GM18858 (cell line): ENCODE measurements around the gene GNA15.
"Not testable (repeated sequence)": the region's sequence is repeated elsewhere in the genome, so short reads cannot be mapped to it uniquely, and the experiment has no call there.

Experiments
- ATAC-seq: cut with Tn5 transposase; IDR thresholded peaks from one replicate; pipeline ENCODE4 v1.9.1; 2021; ENCODE audit not compliant: unreplicated experiment

The GNA15 gene

DNA sequence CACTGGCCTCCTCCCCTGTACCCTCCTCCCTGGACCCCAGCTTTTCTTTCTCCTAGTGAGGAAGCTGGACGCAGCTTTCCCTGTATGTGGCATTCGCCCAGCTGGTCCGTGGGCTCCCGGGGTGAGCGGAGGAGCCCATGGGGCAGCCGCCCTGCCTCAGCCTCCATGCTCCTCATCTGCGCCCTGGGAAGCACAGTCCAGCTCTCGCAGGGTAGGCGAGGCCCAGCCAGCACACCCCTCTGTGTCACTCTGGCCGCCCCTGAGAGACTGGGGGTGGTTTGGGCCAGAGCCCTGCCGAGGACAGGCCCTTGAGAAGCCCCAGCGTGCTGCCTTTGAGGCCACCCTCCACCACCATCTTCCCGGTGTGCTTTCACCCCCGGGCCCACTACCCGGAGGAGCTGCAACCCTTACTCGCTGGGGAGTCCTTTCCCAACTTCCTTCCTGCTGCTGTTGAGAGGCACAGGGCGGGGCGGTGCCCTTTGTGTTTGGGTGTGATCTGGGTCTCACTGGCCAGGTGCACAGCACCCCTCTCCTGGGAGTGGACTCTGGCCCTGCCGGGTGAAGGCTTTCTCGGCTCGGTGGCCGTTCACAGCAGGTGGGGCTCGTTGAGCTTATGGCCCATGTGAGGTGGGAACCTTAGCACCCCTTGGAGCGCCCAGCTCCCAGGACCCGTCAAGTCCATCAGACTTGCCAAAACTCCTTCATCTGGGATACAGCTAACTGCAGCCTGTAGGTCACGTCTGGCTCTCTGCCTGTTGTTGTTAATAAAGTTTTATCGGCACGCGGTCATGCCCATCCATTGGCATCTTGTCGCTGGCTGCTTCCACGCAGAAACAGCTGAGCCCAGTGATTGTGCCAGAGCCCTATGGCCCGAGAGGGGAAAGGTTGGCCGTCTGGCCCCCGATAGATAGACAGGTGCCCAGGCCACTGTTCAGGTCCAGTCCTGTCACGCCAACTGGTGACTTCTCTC is 53.1 kb downstream of the GNA15 start:
- ATAC-seq: no peak

DNA sequence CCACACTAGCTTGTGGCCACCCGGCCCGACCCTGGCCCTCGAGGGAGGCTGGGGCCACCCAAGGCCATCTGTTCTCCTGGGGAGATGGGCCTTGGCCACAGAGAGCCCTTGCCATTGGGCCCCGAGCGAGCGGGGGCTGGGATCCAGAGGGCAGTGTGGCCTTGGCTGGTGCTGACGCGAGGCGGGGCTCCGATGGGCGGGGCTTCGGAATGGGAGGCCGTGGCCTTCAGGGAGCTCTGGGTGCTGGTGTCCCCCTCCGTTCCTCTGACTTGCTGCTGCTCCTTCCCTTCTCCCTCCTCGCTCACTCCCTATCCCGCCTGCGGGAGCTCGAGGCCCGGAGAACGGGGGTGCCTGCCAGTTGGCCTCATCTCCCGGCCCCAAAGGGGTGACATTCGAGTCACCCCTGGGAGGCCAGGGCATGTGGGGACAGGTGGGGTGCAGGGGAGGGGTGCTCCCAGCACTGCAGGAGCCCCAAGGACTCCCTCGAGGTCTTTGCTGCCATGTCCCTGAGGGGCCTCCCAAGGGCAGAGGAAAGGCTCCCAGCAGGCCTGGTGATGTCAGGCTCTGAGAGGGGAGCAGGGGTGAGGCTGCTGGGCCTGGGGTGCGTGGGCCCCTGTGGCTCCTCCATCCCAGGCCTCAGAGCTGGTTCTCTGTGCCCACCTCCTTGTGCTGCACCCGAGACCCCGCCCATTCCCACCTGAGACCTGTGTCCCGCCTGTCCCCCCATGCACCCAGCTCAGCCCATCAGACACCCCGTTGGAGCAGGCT is 54.1 kb downstream of the GNA15 start:
- no peak for ATAC-seq

DNA sequence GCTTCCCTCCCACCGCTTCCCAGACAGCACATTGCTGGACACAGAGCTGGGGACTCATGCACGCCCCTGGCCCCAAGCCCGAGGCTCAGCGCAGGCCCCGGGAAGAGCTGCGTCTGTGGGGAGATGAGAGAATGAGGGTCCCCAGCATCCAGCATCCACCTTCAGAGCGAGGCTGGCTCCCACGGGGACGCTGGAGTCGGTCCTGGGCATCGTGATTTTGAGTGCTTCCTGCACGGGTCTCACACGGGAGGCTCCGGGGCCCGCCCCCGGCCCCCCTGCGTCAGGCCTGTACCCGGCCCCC is 54.6 kb downstream of the GNA15 start:
- no peak for ATAC-seq

DNA sequence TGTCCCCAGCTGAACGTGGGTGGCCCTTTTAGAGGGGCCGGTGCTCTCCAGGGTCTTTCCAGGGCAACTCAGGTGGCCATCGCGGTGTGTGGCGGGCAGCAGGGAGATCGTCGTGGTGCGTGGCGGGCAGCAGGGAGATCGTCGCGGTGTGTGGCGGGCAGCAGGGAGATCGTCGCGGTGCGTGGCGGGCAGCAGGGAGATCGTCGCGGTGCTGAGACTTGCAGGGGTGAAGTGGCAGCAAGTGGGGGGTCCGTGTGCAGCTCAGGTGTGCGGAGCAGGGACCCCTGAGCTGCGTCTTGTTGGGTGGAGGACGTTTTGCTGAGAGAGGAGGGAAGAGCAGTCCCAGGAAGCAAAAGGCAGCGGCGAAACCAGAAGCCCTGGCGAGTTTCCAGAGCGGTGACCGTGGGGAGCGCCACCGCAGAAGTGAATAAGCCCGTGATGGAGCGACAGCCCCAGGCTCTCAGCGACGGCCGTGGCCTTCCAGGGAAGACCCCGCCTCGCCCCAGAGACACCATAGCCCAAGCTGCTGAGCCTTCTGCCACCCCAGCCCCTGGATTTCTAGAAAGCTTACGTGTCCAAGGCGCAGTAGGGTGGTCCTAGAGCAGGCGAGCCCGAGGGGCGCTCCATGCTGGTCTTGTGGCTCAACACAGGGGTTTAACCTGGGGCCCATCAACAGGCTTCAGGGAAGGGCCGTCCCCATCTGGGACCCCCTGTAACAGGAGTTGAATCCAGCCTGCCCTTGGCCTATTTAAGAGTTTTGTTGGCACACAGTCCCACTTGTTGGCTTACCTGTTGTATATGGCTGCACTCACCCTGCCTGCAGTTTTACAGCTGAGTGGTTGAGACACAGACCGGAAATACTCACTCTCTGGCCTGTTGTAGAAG is 55.3 kb downstream of the GNA15 start:
- ATAC-seq: no peak

DNA sequence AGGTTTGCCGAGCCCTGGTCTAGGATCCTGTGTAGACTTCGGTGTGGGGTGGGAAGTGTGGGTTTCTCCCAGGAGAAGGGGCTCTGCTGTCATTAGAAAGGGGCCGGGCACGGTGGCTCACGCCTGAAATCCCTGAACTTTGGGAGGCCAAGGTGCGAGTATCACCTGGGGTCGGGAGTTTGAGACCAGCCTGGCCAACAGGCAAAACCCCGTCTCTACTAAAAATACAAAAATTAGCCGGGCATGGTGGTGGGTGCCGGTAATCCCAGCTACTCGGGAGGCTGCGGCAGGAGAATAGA is 55.9 kb downstream of the GNA15 start:
- ATAC-seq: not testable (repeated sequence)

DNA sequence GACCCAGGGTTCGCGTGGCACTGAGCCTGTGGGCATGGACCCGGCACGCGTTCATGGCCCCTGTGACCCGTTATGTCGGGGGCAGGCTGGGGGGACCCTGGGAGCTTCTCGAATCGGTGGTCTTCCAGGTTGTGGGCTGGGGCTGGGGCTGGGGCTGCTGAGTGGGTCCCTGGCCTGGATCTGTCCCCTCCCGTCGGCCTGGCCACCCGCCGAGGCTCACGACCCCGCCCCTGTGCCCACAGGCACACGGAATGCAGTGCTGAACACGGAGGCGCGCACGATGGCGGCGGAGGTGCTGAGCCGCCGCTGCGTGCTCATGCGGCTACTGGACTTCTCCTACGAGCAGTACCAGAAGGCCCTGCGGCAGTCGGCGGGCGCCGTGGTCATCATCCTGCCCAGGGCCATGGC is 56.4 kb downstream of the GNA15 start:
- ATAC-seq: no peak

DNA sequence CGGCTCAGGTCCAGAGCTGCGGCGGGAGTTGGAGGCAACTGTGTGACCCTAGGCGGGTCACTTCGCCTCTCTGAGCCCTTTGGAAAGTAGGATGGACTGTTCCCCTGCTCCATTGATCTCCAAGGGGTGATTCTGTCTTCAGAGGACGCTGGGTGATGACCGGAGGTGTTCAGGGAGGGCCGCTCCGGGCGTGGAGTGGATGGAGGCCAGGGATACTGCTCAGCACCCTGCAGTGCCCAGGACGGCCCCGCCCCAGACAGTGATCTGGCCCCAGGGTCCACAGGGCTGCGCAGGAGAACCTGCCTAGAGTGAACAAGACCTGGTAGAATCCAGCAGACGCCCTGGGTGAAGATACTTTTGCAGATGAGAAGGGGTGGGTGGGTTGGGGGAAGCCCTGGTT is 56.9 kb downstream of the GNA15 start:
- ATAC-seq: no peak

DNA sequence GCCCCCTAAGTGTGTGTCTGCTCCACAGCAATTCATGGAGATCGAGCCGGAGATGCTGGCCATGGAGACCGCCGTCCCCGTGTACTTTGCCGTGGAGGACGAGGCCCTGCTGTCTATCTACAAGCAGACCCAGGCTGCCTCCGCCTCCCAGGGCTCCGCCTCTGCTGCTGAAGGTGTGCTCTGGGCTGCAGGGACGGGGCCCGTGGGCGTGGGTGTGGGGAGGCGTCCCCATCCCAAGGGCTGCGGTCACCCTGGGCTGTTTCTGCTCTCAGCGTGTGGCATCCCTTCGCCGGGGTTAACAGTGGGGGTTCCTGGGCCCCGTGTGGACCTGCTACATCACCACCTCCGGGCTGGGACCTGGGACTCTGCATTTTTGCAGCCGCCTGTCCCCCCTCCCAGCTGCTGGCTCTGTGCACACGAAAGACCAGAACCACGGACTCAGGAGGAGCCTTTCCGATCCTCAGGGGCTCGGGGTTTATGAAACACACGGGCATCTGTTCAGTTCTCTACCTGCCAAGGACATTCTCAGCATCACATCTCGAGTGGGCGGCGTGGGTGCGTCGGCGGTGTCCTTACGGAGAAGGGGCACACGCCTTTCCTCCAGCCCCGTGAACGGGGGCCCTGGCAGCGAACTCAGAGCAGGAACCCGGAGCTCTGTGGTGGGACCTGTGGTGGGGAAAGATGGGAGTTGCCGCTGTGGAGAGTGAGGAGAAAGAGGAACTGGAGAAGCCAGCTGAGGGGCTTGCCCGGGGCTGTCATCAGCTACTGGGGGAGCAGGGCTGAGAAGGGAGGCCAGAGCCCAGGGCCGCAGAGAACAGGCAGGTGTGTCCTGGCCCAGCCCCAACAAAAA is 57.6 kb downstream of the GNA15 start:
- no peak for ATAC-seq

DNA sequence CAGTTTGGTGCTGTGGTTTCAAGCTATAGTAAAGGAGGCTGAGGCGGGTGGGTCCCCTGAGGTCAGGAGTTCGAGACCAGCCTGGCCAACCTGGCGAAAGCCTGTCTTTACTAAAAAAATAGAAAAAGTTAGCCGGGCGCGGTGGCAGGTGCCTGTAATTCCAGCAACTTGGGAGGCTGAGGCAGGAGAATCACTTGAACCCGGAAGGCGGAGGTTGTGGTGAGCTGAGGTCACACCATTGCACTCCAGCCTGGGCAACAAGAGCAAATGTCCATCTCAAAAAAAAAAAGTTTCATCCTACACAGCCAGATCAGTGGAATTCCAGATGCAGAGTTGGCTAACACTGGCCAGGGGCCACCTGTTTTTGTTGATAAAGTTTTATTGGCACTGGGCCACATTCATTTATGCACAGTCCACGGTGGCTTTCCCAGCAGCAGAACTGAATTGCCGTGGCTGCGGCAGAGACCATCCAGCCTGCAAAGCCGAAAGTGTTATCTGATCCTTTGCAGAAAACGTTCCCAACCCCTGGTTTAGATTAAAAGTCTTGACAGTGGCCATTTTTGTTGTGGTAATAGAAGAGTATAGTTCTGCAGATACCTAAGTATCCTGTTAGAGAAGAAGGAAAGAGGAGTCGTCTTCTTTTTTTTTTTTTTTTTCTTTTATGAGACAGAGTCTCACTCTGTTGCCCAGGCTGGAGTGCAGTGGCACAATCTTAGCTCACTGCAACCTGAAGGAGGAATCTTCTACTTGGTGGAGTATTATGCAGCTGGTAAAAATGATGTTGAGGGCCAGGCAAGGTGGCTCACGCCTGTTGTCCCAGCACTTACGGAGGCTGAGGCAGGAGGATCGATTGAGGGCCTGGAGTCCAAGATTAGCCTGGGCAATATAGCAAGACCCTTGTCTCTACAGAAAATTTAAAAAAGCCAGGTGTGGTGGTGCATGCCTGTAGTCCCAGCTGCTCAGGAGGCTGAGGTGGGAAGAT is 58.6 kb downstream of the GNA15 start:
- no peak for ATAC-seq

DNA sequence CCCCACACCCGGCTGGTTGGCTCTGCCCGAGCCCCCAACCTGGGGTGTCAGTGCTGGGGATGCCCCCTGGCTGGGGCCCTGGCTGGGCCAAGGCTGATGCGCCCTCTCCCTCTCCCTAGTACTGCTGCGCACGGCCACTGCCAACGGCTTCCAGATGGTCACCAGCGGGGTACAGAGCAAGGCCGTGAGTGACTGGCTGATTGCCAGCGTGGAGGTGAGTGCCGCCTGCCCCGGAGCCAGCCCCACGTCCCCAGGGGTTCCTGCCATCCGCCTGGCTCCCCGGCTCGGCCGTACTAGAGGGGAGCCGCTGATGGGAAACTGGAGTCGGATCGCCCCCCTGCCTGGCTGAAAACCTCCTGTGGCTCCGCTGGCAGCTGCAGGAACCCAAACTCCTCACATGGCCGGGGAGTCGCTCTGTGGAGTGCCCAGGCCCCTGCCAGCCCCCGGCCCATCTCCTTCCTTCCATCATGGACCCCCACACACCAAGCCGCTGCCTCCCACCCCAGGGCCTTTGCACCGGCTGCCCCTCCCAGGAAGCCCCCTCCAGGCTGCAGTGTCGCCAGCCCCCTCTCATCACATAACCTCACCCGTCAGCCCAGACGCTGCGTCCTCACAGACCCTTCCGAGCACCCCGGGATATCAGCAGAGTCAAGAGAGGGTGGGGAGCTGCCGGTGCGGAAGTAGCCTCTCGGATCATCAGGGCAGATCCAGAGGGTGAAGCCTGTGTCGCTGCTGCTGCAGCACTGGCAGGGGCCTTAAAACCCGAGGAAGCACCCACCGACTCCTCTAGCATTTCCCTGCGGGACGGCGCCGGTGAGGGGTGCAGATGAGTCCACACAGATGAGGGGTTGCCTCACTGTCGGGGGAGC is 60.5 kb downstream of the GNA15 start:
- no peak for ATAC-seq

DNA sequence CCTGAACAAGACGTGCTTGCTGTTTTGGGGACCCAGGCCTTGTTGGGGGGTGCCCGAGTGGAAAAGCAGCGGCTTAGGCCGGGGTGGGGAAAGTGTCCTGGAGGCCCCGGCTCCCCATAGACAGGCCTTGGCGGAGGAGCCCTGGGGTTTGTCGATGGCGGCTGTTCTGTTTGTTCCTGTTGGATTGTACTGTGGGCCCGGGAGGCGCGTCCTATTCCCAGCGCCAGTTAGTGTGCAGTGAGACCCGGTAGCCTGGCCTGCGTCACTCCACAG is 61.0 kb downstream of the GNA15 start:
- ATAC-seq: no peak

DNA sequence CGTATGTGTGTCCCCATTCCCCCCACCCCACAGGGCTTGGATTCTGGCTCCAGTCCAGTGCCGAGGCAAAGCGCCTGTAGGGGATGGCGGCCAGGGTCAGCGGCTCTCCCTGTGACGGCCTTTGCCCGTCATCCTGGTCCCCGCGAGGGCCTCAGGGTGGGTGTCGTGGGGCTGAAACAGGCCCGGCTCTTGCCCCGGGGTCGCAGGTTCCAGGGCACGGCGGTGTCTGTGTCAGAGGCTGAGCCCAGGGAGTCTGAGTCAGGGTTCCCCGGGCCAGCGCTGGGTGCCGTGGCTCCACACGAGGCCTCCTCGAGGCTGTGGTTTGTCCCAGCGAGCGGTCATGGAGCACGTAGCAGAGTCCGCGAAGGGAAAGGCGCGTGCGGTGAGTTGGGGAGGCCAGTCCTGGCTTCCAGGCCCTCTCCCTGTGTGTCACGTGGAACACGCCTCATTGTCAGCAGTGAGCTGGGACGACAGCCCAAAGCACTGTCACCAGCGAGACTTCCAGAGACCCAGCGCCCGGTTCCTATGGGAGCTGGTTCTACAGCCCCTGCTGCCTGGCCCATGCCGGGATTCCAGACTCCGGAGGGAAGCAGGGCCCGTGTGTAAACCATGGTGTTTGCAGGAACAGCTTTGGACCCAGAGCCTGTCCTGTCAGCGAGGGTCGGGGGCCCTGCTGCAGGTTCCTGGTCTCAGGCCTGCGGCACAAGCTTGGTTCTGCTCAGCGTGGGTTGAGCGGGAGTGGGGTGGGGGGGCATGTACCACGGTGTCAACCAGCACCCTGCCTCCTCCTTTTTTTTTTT is 63.3 kb downstream of the GNA15 start:
- no peak for ATAC-seq

DNA sequence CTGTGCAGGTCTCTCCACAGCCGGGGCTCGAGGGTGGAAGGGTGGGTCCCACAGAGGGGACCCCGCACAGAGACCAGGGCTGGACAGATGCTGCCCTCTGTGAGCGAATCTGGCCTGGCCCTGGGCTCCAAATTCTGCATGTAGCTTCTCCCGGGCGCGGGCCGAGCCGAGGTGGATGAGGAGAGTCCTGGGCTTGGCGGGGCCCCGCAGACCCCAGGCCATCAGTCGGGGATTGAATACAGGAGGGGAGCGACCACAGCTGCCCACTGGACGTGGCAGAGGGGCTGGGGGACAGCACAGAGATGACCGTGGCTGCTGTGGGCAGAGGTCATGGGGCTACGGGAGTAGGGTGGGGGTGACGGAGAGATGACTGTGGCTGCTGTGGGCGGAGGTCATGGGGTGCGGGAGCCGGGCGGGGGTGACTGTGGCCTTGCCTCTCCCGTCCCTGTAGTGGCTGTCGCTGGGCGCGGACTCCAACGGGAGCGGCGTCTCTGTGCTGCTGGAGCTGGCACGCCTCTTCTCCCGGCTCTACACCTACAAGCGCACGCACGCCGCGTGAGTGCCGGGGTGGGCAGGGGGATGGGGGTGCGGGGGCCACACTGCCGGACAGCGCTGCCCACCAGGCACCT is 65.4 kb downstream of the GNA15 start:
- no peak for ATAC-seq

DNA sequence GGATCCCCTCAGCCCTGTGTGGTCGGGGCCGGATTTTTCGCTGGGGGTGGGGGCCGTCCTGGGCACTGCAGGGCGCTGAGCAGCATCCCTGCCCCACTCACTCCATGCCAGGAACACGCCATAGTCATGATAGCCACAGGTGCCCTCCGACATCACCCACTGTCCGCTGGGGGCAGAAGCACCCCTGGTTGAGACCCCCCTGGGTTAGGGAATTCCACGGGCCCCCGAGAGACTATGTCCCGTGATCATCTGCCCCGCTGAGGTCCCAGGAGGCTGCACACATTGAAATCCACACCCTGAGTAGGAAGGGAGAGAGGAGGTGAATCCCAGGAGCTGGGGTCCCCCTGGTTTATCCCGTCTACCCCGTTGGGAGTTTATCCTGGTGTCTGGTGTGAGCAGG is 66.1 kb downstream of the GNA15 start:
- no peak for ATAC-seq

DNA sequence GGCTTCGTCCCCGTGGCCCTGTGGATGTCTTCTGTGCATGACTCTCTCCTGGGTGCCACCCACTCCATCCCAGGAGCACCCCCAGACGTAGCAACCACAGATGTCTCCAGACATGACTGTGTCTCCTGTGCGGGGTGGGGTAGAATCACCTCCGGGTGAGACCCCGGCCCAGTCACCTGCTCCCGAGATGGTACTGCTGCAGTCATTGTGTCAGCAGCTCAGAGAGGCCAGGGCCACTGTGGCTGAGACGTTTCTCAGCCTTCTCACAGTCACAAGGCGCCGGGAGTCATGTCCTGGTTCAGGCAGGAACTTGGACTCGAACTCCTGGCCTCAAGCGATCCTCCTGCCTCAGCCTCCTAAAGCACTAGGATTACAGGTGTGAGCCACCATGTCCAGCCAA is 66.5 kb downstream of the GNA15 start:
- ATAC-seq: no peak

DNA sequence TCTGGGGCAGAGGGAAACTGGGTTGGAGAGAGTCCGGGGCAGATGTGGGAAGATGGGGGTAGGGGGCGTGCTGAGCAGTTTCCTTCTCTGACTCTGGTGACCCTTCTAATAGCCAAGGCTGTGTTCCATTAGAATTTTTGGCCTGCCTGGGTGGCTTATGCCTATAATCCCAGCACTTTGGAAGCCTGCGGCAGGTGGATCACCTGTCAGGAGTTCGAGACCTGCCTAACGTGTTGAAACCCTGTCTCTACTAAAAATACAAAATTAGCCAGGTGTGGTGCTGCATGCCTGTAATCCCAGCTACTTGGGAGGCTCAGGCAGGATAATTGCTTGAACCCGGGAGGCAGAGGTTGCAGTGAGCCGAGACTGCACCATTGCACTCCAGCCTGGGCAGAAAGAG is 67.1 kb downstream of the GNA15 start:
- ATAC-seq: not testable (repeated sequence)

DNA sequence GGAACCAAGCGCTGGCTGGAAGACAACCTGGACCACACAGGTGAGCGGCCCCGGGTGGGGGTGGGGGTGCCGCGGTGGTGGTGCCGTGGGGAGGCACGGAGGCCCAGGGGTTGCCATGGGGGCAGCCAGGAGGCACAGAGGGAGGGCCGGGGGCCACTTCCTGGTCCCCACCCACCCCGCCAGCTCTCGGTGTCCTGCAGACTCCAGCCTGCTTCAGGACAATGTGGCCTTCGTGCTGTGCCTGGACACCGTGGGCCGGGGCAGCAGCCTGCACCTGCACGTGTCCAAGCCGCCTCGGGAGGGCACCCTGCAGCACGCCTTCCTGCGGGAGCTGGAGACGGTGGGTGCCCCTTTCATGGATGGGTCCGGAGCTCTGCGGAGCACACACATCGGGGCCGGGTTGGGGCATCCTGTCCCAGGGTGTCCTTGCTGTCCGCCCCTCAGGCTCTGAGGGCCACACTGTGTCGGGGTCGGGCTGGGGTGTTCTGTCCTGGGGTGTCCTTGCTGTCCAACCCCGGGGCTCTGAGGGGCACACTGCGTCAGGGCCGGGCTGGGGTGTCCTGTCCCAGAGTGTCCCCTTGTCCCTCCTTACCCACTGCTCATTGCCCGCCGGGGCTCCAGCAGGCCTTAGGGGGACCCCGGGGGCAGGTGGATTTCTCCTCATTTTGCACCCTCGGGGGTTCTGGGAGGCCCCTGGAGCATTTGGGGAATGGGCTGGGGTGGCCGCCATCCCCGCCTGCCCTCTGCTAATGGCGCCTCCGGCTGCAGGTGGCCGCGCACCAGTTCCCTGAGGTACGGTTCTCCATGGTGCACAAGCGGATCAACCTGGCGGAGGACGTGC is 68.2 kb downstream of the GNA15 start:
- no peak for ATAC-seq
